AG04450 (cell line): ENCODE data around the gene TMEFF1. TPM values are rescaled to one million over a fixed set of nuclear protein-coding genes. Genes with fewer than 3 reads are reported as not detected.

Source experiments
- CTCF ChIA-PET: fragments of 300-600, 350-600 bp; formaldehyde crosslinking; extraction: SDS; loops from one replicate; lab custom pipeline; 2022; ENCODE audit warnings: antibody characterized with exemption, inconsistent platforms; lab: Charles Lee
- POLR2A ChIA-PET: fragments of 350-600 bp; formaldehyde crosslinking; extraction: SDS; loops from one replicate; lab custom pipeline; 2021; ENCODE audit warnings: antibody characterized with exemption, inconsistent platforms; lab: Yijun Ruan, JAX
- DNase-seq: peaks from one replicate; pipeline ENCODE4 v3.0.0-alpha.2; 2011; ENCODE audit warnings: low read depth, low spot score
- H3K27ac ChIP-seq: one replicate; pipeline ENCODE4 v1.5.1; 2012; ENCODE audit warnings: low read depth, low read length, control low read depth
- H3K27me3 ChIP-seq: one replicate; pipeline ENCODE4 v1.6.0; 2012; ENCODE audit warnings: low read length; ENCODE audit not compliant: control insufficient read depth, insufficient read depth
- H3K4me3 ChIP-seq: 2 replicates; pipeline ENCODE4 v1.5.1; 2011; ENCODE audit warnings: mild to moderate bottlenecking, low read depth, low read length, control low read depth
- H3K9me3 ChIP-seq: 2 replicates; pipeline ENCODE4 v1.5.1; 2012; ENCODE audit warnings: low read length; ENCODE audit not compliant: control insufficient read depth, insufficient read depth
- polyA plus RNA-seq: library from polyadenylated mRNA; depleted of rRNA; stranded (reverse); fragments of >200 nt; gene quantifications from 2 replicates; pipeline ENCODE4 v1.2.3, GENCODE V29; 2011
- TF ChIP-seq, protein P1 (sequence below): IDR thresholded peaks from 2 replicates; pipeline ENCODE4 v1.5.1; 2011; ENCODE audit warnings: low read depth, low read length, control low read depth, inconsistent platforms

TMEFF1 gene
- polyA plus RNA-seq, 1 experiment = 0.45 TPM

DNA sequence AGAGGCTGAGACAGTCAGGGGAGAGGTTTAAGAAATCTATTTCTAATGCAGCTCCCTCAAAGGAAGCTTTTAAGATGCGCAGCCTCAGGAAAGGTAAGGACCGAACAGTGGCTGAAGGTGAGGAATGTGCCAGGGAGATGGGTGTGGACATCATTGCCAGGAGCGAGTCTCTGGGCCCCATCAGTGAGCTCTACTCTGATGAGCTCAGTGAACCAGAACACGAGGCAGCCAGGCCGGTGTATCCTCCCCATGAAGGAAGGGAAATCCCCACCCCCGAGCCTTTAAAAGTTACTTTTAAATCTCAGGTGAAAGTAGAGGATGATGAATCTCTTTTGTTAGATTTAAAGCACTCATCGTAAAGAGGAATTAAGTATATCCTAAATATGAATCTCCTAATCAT lies 113.1 kb downstream of the TMEFF1 start:
- Histone ChIP-seq H3K4me3 (no peak overlapping the region), H3K27ac (no peak overlapping the region), H3K9me3 (no peaks in the 10 kb centered on the region), H3K27me3 (no peaks in the 10 kb centered on the region)
- CTCF ChIA-PET = interaction anchor here (0.8 to 2.9 kb wide), 4 partner anchors 10 to 262 kb away, joined by 4 to 17 read pairs (median 4); no protein-coding TSS in a partner anchor
- POLR2A ChIA-PET = no interaction called here
- DNase-seq = no peak
- TF ChIP-seq, protein P1, sequence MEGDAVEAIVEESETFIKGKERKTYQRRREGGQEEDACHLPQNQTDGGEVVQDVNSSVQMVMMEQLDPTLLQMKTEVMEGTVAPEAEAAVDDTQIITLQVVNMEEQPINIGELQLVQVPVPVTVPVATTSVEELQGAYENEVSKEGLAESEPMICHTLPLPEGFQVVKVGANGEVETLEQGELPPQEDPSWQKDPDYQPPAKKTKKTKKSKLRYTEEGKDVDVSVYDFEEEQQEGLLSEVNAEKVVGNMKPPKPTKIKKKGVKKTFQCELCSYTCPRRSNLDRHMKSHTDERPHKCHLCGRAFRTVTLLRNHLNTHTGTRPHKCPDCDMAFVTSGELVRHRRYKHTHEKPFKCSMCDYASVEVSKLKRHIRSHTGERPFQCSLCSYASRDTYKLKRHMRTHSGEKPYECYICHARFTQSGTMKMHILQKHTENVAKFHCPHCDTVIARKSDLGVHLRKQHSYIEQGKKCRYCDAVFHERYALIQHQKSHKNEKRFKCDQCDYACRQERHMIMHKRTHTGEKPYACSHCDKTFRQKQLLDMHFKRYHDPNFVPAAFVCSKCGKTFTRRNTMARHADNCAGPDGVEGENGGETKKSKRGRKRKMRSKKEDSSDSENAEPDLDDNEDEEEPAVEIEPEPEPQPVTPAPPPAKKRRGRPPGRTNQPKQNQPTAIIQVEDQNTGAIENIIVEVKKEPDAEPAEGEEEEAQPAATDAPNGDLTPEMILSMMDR = no peak

GRCh38 chr9:100587375-100587774 lies 114.4 kb downstream of the TMEFF1 start:
- Histone ChIP-seq H3K9me3 (no peaks in the 10 kb centered on the region), H3K27me3 (no peaks in the 10 kb centered on the region), H3K4me3 (no peak overlapping the region), H3K27ac (no peak overlapping the region)
- DNase-seq = no peak
- TF ChIP-seq, protein P1 = no peak
- CTCF ChIA-PET = interaction anchor here (0.7 to 5.1 kb wide), 3 partner anchors 8 to 15 kb away, joined by 3 to 43 read pairs (median 5); no protein-coding TSS in a partner anchor
- POLR2A ChIA-PET = no interaction called here

GRCh38 chr9:100589582-100589981 lies 116.6 kb downstream of the TMEFF1 start:
- Histone ChIP-seq H3K27me3 (no peaks in the 10 kb centered on the region), H3K4me3 (no peak overlapping the region), H3K27ac (no peak overlapping the region), H3K9me3 (no peaks in the 10 kb centered on the region)
- POLR2A ChIA-PET = no interaction called here
- TF ChIP-seq, protein P1 = no peak
- no peak for DNase-seq
- CTCF ChIA-PET = interaction anchor here (0.7 to 5.1 kb wide), 4 partner anchors 12 to 1323 kb away, joined by 3 to 43 read pairs (median 4); no protein-coding TSS in a partner anchor

DNA sequence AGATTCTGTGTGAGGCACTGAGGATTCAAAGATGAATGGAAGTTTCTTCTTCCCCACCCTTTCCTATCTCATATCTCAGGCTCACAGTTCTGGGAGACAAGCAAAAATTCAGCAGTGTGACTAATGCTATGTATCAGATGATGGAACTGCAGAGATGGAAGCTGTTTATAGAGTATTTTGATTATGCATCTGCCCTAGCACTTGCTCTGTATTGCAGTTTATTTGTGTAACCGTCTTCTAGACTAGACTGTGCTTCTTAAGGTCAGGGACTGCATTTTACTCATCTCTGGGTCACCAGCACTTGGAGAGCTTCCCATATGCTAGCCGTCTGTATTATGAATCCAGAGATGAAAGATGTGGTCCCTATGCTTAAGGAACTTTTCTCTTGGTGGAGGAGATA lies 117.5 kb downstream of the TMEFF1 start:
- TF ChIP-seq, protein P1 = no peak
- CTCF ChIA-PET = interaction anchor here (1.0 to 5.1 kb wide), 6 partner anchors 11 to 1324 kb away, joined by 3 to 43 read pairs (median 4); no protein-coding TSS in a partner anchor

GRCh38 chr9:100591139-100591538 lies 118.2 kb downstream of the TMEFF1 start:
- ChIA-PET POLR2A (no interaction called here), CTCF (interaction anchor here (1.0 to 5.1 kb wide), 5 partner anchors 10 to 269 kb away, joined by 4 to 43 read pairs (median 4); no protein-coding TSS in a partner anchor)
- Histone ChIP-seq H3K9me3 (no peaks in the 10 kb centered on the region), H3K27ac (no peak overlapping the region), H3K27me3 (no peaks in the 10 kb centered on the region), H3K4me3 (no peak overlapping the region)
- TF ChIP-seq, protein P1 = no peak
- no peak for DNase-seq

More for the DNA sequence above, 117.5 kb downstream of the TMEFF1 start:
- POLR2A ChIA-PET = interaction anchor here (0.6 to 0.7 kb wide), 2 partner anchors 161 to 164 kb away, joined by 3 to 6 read pairs; no protein-coding TSS in a partner anchor
- Histone ChIP-seq H3K9me3 (no peaks in the 10 kb centered on the region), H3K27ac (no peak overlapping the region), H3K4me3 (no peak overlapping the region), H3K27me3 (no peaks in the 10 kb centered on the region)
- DNase-seq = peak; percentile 47
